ENCODE results near the gene MALL. TPM values are rescaled to one million over a fixed set of nuclear protein-coding genes. Genes with fewer than 3 reads are reported as not detected.

The MALL gene
- total and polyA plus RNA-seq, 2 of the 8 experiments (the other 6 are each of a cell fraction or from before 2014, with no cell fraction given), result 3.9 to 8.0 TPM

DNA sequence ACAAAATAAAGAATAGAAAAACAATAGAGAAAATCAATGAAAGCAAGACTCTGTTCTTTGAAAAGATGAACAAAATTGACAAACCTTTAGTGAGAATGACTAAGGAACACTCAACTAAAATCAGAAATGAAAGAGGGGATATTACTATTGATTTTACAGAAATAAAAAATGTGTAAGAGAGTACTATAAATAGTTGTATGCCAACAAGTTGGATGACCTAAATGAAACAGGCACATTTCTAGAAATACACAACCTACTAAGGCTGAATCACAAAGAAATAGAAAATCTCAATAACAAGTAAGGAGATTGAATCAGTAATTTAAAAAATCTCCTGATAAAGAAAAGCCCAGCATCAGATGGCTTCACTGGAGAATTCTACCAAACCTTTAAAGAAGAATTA lies 18.4 kb upstream of the MALL start (continued):
- TF ChIP-seq, protein P1, sequence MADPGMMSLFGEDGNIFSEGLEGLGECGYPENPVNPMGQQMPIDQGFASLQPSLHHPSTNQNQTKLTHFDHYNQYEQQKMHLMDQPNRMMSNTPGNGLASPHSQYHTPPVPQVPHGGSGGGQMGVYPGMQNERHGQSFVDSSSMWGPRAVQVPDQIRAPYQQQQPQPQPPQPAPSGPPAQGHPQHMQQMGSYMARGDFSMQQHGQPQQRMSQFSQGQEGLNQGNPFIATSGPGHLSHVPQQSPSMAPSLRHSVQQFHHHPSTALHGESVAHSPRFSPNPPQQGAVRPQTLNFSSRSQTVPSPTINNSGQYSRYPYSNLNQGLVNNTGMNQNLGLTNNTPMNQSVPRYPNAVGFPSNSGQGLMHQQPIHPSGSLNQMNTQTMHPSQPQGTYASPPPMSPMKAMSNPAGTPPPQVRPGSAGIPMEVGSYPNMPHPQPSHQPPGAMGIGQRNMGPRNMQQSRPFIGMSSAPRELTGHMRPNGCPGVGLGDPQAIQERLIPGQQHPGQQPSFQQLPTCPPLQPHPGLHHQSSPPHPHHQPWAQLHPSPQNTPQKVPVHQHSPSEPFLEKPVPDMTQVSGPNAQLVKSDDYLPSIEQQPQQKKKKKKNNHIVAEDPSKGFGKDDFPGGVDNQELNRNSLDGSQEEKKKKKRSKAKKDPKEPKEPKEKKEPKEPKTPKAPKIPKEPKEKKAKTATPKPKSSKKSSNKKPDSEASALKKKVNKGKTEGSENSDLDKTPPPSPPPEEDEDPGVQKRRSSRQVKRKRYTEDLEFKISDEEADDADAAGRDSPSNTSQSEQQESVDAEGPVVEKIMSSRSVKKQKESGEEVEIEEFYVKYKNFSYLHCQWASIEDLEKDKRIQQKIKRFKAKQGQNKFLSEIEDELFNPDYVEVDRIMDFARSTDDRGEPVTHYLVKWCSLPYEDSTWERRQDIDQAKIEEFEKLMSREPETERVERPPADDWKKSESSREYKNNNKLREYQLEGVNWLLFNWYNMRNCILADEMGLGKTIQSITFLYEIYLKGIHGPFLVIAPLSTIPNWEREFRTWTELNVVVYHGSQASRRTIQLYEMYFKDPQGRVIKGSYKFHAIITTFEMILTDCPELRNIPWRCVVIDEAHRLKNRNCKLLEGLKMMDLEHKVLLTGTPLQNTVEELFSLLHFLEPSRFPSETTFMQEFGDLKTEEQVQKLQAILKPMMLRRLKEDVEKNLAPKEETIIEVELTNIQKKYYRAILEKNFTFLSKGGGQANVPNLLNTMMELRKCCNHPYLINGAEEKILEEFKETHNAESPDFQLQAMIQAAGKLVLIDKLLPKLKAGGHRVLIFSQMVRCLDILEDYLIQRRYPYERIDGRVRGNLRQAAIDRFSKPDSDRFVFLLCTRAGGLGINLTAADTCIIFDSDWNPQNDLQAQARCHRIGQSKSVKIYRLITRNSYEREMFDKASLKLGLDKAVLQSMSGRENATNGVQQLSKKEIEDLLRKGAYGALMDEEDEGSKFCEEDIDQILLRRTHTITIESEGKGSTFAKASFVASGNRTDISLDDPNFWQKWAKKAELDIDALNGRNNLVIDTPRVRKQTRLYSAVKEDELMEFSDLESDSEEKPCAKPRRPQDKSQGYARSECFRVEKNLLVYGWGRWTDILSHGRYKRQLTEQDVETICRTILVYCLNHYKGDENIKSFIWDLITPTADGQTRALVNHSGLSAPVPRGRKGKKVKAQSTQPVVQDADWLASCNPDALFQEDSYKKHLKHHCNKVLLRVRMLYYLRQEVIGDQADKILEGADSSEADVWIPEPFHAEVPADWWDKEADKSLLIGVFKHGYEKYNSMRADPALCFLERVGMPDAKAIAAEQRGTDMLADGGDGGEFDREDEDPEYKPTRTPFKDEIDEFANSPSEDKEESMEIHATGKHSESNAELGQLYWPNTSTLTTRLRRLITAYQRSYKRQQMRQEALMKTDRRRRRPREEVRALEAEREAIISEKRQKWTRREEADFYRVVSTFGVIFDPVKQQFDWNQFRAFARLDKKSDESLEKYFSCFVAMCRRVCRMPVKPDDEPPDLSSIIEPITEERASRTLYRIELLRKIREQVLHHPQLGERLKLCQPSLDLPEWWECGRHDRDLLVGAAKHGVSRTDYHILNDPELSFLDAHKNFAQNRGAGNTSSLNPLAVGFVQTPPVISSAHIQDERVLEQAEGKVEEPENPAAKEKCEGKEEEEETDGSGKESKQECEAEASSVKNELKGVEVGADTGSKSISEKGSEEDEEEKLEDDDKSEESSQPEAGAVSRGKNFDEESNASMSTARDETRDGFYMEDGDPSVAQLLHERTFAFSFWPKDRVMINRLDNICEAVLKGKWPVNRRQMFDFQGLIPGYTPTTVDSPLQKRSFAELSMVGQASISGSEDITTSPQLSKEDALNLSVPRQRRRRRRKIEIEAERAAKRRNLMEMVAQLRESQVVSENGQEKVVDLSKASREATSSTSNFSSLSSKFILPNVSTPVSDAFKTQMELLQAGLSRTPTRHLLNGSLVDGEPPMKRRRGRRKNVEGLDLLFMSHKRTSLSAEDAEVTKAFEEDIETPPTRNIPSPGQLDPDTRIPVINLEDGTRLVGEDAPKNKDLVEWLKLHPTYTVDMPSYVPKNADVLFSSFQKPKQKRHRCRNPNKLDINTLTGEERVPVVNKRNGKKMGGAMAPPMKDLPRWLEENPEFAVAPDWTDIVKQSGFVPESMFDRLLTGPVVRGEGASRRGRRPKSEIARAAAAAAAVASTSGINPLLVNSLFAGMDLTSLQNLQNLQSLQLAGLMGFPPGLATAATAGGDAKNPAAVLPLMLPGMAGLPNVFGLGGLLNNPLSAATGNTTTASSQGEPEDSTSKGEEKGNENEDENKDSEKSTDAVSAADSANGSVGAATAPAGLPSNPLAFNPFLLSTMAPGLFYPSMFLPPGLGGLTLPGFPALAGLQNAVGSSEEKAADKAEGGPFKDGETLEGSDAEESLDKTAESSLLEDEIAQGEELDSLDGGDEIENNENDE (IDR thresholded peaks at IDR 0.05; ENCODE audit: insufficient replicate concordance, low read length), result no peak
- TF ChIP-seq SUZ12 (IDR thresholded peaks at IDR 0.05; ENCODE audit: low read length) (no peak), ZNF274 (IDR thresholded peaks at IDR 0.05; ENCODE audit: borderline replicate concordance, extremely low read depth, low read length) (no peak), NRF1 (IDR thresholded peaks at IDR 0.05; ENCODE audit: low read depth, low read length) (no peak)
